BLaER1 treated with 17β-estradiol and CSF1 and Interleukin-3, amounts not matched to agents 10 nM and 100 nM (cell line): Measurements from ENCODE around the gene MESP2.

Experiments used
- H3K27ac ChIP-seq, 11 experiments: shearing (Covaris generic); formaldehyde crosslinking; 2 replicates each; pipeline ENCODE4 v1.8.1; 2022
- H3K27me3 ChIP-seq, 11 experiments: shearing (Covaris generic); formaldehyde crosslinking; 2 replicates each; pipeline ENCODE4 v1.8.1; 2022
- H3K36me3 ChIP-seq, 11 experiments: shearing (Covaris generic); formaldehyde crosslinking; 2 replicates each; pipeline ENCODE4 v1.8.1; 2022
- H3K4me1 ChIP-seq, 10 experiments: shearing (Covaris generic); formaldehyde crosslinking; 2 replicates each; pipeline ENCODE4 v1.8.1; 2022
- H3K4me2 ChIP-seq, 11 experiments: shearing (Covaris generic); formaldehyde crosslinking; 2 replicates each; pipeline ENCODE4 v1.8.1; 2022
- H3K4me3 ChIP-seq, 10 experiments: shearing (Covaris generic); formaldehyde crosslinking; 2 replicates each; pipeline ENCODE4 v1.8.1; 2022
- H3K9ac ChIP-seq, 11 experiments: shearing (Covaris generic); formaldehyde crosslinking; 2 replicates each; pipeline ENCODE4 v1.8.1; 2022
- H3K9me3 ChIP-seq, 11 experiments: shearing (Covaris generic); formaldehyde crosslinking; replicated peaks in 1 of 11; 2 replicates each; pipeline ENCODE4 v1.8.1; 2022
- H4K20me1 ChIP-seq, 11 experiments: shearing (Covaris generic); formaldehyde crosslinking; 2 replicates each; pipeline ENCODE4 v1.8.1; 2022
- Cebpa-rat ChIP-seq, 11 experiments: shearing (Covaris generic); IDR thresholded peaks; 2 replicates each; pipeline ENCODE4 v1.8.1; 2022

Gene MESP2

DNA sequence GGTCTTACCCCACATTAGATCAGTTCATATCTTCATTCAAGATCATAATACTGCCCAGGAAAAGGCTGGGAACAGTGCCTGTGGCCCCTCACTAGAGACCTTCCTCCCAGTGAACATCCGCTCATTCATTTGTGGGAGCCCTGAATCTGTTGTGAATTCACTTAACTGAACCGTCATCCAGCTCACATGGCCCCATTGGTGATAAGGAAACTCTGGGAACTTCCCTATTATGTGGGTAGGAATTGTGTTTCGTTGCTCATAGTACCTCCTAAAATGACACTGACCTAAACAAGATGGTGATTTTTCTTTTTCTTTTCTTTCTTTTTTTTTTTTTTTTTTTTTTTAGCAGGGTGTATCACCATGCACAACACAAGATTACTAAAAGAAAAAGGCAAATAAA, 6.8 kb upstream of the MESP2 start:
- Histone ChIP-seq H3K36me3 (no peaks in the 10 kb centered on the region), H3K4me3 (no peak overlapping the region), H3K27me3 (no peaks in the 10 kb centered on the region), H3K4me1 (no peaks in the 10 kb centered on the region), H3K9me3 (no peaks in the 10 kb centered on the region), H3K4me2 (peak overlapping the region in 1 of 11 experiments; percentile 23; a peak in 1 of 22 replicates), H3K27ac (no peak overlapping the region), H3K9ac (no peak overlapping the region), H4K20me1 (0 out of 22 replicates have a peak, but pooled peaks cover 0 to 8% (median 0%) of the 10 kb centered on the region in 11 experiments)
- TF ChIP-seq Cebpa-rat (IDR thresholded peaks at IDR 0.05), result no peak

DNA sequence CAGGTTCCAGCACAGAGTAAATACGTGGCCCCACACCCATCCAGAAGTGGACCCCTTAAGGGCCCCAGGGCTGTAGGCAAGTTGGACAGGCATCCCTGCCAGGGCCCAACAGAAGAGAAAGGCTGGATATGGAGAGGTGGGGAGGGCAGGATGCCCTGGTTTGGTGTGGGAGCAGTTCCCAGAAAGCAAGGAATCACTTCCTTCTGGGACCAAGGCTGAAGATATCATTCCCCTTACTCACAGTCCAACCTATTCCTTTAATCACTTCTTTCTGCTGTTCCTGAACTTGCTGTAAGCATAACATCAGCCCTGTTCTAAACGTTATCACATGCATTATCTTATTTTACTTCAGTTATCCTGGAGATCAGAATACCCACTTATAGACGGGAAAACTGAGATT, 6.1 kb upstream of the MESP2 start:
- no peaks in the 10 kb centered on the region for H3K27me3 ChIP-seq
- no peak overlapping the region for H3K27ac ChIP-seq

DNA sequence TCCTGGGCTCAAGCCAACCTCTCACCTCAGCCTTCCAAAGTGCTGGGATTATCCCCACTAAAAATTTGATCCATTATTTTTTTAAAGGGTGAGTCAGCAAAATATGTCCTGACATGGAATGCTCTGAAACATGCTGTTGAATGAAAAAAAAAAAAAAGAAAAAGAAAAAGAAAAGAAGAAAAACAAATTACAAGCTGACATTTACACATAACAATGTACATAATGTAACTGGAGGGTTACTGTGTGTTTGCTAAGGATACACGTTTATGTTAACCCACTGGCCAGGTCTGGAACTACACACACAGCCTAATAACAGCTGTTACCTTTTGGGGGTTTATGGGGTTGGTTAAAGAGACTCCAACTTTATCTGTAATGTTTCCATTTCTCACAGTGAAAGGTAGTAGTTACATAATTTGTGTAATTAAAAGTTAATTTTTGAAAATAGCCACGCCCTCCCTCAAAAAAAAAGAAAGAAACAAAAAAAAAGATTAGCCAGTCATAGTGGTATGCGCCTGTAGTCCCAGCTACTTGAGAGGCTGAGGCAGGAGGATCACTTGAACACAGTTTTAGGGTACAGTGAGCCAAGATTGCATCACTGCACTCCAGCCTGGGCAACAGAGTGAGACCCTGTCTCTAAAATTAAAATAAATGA, 3.1 kb upstream of the MESP2 start:
- Histone ChIP-seq H3K4me2 (no peak overlapping the region), H3K27me3 (peaks cover 20 to 28% (median 26%) of the 10 kb centered on the region in 11 experiments), H3K27ac (no peak overlapping the region), H3K4me3 (no peak overlapping the region), H3K36me3 (no peaks in the 10 kb centered on the region), H3K4me1 (peaks cover 21 to 25% (median 23%) of the 10 kb centered on the region in 10 experiments), H4K20me1 (peaks cover 0 to 5% (median 0%) of the 10 kb centered on the region in 11 experiments; a peak in 1 of 22 replicates), H3K9me3 (no peaks in the 10 kb centered on the region), H3K9ac (no peak overlapping the region)
- TF ChIP-seq Cebpa-rat (IDR thresholded peaks at IDR 0.05), result no peak

More for the DNA sequence above, 6.1 kb upstream of the MESP2 start:
- Histone ChIP-seq H3K4me3 (no peak overlapping the region), H3K36me3 (no peaks in the 10 kb centered on the region), H3K4me1 (no peaks in the 10 kb centered on the region), H3K4me2 (no peak overlapping the region), H3K9me3 (no peaks in the 10 kb centered on the region), H3K9ac (no peak overlapping the region), H4K20me1 (0 out of 22 replicates have a peak, but pooled peaks cover 0 to 8% (median 0%) of the 10 kb centered on the region in 11 experiments)
- TF ChIP-seq Cebpa-rat (IDR thresholded peaks at IDR 0.05), result no peak

DNA sequence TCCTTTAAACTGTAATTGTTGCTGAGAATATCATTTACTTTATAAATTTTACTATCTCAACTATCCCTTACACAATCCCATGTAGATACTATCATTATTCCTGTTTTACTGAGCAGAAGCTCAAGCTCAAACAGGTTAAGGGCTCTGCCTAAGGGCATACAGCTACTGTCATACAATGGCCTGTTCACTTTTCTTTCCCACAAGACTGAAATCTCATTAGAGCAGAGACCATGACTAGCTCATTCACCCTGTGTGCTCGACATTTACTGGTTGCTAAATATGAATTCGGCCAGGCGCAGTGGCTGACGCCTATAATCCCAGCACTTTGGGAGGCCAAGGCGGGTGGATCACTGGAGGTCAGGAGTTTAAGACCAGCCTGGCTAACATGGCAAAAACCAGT, 1.6 kb upstream of the MESP2 start:
- no peak overlapping the region for H3K4me2 ChIP-seq
- H3K27me3 ChIP-seq, result peaks cover 20 to 36% (median 28%) of the 10 kb centered on the region in 11 experiments
- no peak overlapping the region for H3K9ac ChIP-seq
- H3K36me3 ChIP-seq, result no peaks in the 10 kb centered on the region
- peaks cover 25 to 39% (median 27%) of the 10 kb centered on the region in 10 experiments for H3K4me1 ChIP-seq
- H3K27ac ChIP-seq, result no peak overlapping the region
- H4K20me1 ChIP-seq, result peaks cover 0 to 5% (median 0%) of the 10 kb centered on the region in 11 experiments; a peak in 1 of 22 replicates
- TF ChIP-seq Cebpa-rat (IDR thresholded peaks at IDR 0.05), result no peak
- no peaks in the 10 kb centered on the region for H3K9me3 ChIP-seq
- H3K4me3 ChIP-seq, result no peak overlapping the region

DNA sequence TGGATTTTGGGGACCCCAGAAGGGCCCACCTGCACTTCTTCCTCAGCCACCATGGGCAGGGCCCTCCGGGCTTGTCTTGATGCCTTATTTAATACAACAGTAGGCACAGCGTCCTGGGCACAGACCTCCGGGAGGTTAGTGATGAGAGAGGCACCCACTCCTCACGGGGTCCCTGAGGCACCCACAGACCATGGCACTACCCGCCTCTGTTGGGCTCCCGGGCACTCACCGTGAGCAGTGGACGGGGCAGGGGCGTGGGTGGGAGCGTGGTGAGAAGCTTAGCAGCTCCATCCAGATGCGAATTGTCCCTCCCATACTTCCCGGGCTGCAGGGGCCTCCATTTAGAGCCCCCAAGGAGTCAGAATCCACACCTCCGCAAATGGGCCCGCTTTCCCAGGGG, 317 bp upstream of the MESP2 start:
- peak overlapping the region in 7 of 10 experiments; percentile 30 to 61 (median 49); a peak in 9 of 20 replicates for H3K4me3 ChIP-seq
- peaks cover 0 to 5% (median 0%) of the 10 kb centered on the region in 11 experiments; a peak in 1 of 22 replicates for H4K20me1 ChIP-seq
- H3K27ac ChIP-seq, result no peak overlapping the region
- no peaks in the 10 kb centered on the region for H3K9me3 ChIP-seq
- H3K36me3 ChIP-seq, result no peaks in the 10 kb centered on the region
- H3K4me1 ChIP-seq, result peaks cover 32 to 52% (median 36%) of the 10 kb centered on the region in 10 experiments
- peaks cover 20 to 36% (median 28%) of the 10 kb centered on the region in 11 experiments for H3K27me3 ChIP-seq
- no peak for TF ChIP-seq Cebpa-rat (IDR thresholded peaks at IDR 0.05)
- H3K4me2 ChIP-seq, result peak overlapping the region; percentile 85 to 97 (median 91)
- H3K9ac ChIP-seq, result peak overlapping the region in 2 of 11 experiments; percentile 9 to 60; a peak in 1 of 22 replicates

DNA sequence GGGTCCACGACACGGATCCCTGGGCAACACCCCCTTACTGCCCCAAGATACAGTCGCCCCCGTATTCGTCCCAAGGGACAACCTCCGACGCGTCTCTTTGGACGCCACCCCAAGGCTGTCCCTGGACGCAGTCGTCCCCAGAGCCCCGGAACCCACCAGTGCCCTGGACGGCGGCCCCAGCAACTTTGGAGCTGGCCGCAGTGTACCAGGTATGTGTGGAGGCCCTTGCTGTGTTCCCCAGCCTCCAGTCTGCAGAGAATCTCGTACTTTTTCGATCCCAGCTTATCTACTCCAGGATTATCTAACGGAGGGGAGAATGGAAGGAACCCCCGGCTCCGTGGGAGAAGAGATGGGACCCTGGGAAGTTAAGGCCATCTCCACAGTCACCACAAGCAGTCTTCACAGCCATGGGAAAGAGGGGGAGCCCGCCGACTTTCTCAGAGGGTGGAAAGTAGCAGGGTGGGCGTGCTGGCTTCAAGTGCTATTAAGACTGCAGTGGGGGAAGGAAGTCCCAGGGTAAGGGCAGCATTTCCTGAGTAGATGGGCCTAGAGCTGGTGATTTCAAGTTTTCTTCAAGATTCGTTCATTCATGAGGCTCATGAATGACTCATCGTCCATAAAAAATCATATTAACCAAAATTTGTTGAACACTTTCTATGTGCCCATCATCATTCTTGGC, 1.1 kb downstream of the MESP2 start:
- peak overlapping the region in 1 of 11 experiments; percentile 60; a peak in 1 of 22 replicates for H3K9ac ChIP-seq
- peaks cover 39 to 66% (median 47%) of the 10 kb centered on the region in 10 experiments for H3K4me1 ChIP-seq
- TF ChIP-seq Cebpa-rat (IDR thresholded peaks at IDR 0.05), result no peak
- peaks cover 20 to 36% (median 28%) of the 10 kb centered on the region in 11 experiments for H3K27me3 ChIP-seq
- peaks cover 0 to 5% (median 0%) of the 10 kb centered on the region in 11 experiments; a peak in 1 of 22 replicates for H4K20me1 ChIP-seq
- no peaks in the 10 kb centered on the region for H3K36me3 ChIP-seq
- peak overlapping the region in 4 of 10 experiments; percentile 41 to 61 (median 50); a peak in 3 of 20 replicates for H3K4me3 ChIP-seq
- H3K9me3 ChIP-seq, result no peaks in the 10 kb centered on the region
- H3K4me2 ChIP-seq, result peak overlapping the region; percentile 85 to 97 (median 91)
- H3K27ac ChIP-seq, result no peak overlapping the region

DNA sequence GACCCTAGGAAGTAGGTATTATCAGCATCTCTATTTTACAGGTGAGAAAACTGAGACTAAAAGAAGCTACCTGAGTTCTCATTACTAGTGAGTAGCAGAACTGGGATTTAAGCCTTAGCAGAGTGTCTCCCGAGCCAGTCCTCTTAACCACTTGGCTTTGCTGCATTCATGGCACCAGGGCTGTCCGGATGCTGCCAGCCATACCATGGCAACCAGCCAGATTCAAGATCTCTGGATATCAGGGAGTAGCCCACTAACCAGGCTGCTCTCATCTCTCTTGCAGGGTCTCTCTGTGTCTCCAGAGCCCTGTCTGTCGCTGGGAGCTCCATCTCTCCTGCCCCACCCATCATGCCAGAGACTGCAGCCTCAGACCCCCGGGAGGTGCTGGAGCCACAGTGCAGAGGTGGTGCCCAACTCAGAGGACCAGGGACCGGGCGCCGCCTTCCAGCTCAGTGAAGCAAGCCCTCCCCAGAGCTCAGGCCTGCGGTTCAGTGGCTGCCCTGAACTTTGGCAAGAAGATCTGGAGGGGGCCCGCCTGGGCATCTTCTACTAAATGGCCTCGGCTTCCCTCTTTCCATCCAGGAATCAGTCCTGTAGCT, 1.7 kb downstream of the MESP2 start:
- Histone ChIP-seq H3K4me2 (peak overlapping the region; percentile 85 to 97 (median 91); a peak in 20 of 22 replicates), H3K27ac (no peak overlapping the region), H3K4me3 (no peak overlapping the region), H3K9me3 (no peaks in the 10 kb centered on the region), H3K36me3 (no peaks in the 10 kb centered on the region), H4K20me1 (peaks cover 0 to 5% (median 0%) of the 10 kb centered on the region in 11 experiments; a peak in 1 of 22 replicates), H3K27me3 (peaks cover 20 to 36% (median 28%) of the 10 kb centered on the region in 11 experiments), H3K4me1 (peaks cover 39 to 73% (median 47%) of the 10 kb centered on the region in 10 experiments), H3K9ac (no peak overlapping the region)
- no peak for TF ChIP-seq Cebpa-rat (IDR thresholded peaks at IDR 0.05)

DNA sequence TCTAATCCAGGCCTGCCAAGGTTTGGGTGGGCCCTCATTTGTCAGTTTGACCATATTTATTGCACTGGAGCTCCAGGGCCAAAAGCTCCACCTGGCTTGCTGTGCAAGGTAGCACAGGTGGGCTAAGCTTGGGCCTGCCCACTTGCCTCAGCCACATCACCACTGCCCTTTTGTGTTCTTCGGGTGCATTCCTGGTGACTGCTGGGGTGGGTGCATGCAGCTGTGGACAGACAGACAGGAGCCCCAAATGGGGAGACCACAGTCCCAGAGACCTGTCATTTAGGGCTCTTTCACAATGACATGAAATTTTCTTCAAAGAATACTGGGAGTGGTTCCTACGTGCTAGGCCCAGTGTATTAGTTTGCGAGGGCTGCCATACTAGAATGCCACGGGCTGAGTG, 2.7 kb downstream of the MESP2 start:
- Histone ChIP-seq H3K4me2 (peak overlapping the region in 2 of 11 experiments; percentile 8 to 85; a peak in 2 of 22 replicates), H3K9me3 (no peaks in the 10 kb centered on the region), H4K20me1 (peaks cover 0 to 5% (median 0%) of the 10 kb centered on the region in 11 experiments; a peak in 1 of 22 replicates), H3K27me3 (peaks cover 20 to 36% (median 28%) of the 10 kb centered on the region in 11 experiments), H3K9ac (no peak overlapping the region), H3K4me1 (peaks cover 39 to 83% (median 47%) of the 10 kb centered on the region in 10 experiments), H3K27ac (no peak overlapping the region), H3K36me3 (no peaks in the 10 kb centered on the region), H3K4me3 (no peak overlapping the region)
- TF ChIP-seq Cebpa-rat (IDR thresholded peaks at IDR 0.05), result no peak
